Measurements from ENCODE around the gene GP1BA. TPM values are rescaled to one million over a fixed set of nuclear protein-coding genes. Genes with fewer than 3 reads are reported as not detected.

The GP1BA gene
- total and polyA plus RNA-seq, 2 of the 8 experiments (the other 6 are each of a cell fraction or from before 2014, with no cell fraction given), result not detected

DNA sequence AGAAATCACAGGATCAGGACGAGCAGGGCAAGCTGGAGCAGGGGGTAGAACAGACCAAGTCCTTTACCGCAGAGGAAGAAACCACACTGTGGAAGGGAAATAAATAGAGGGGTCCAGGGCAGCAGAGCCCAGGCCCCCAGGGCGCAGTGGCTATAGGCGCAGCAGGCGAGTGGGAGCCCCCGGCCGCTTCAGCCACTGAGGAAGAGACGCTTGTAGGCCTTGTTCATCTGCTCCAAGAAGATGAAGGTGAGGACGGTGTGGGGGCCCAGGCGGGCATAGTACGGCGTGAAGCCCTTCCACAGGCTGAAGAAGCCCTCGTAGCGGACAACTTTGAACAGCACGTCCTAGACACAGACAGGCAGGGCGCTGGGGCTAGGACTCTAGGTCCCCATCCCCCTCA, 5.5 kb downstream of the GP1BA start:
- no peak for FAIRE-seq
- Histone ChIP-seq H3K36me3 (ENCODE audit: control insufficient read depth in 2 of 4, insufficient read depth in 4 of 4, low read length in 3 of 4) (peaks cover 13 to 17% (median 15%) of the 10 kb centered on the region in 4 experiments), H2BK120ac (replicated peaks; ENCODE audit: low read depth, low read length) (no peak overlapping the region), H3K4me3 (ENCODE audit: extremely low read depth in 1 of 4, insufficient read depth in 2 of 4, low read depth in 3 of 4, low read length in 4 of 4) (no peak overlapping the region), H2AK5ac (ENCODE audit: low read depth, low read length) (no peak overlapping the region), H2BK15ac (ENCODE audit: low read length) (no peak overlapping the region), H4K8ac (ENCODE audit: extremely low read depth, insufficient read depth, low read length) (no peak overlapping the region; the same call in 1 of the 2 replicates), H3K56ac (replicated peaks; ENCODE audit: insufficient read length, low read depth, low read length) (no peak overlapping the region), H2BK20ac (ENCODE audit: low read length) (no peak overlapping the region), H3K4me1 (replicated peaks in 1 of 4; ENCODE audit: control insufficient read depth in 3 of 4, insufficient read depth in 4 of 4, low read length in 3 of 4) (peaks cover 0 to 11% (median 7%) of the 10 kb centered on the region in 4 experiments; a peak in 6 of 7 replicates), H3K27ac (ENCODE audit: low read depth, low read length) (no peak overlapping the region), H3K18ac (ENCODE audit: extremely low read depth, low read length) (no peak overlapping the region), H3K4ac (replicated peaks; ENCODE audit: insufficient read length, low read depth, low read length) (no peak overlapping the region), H2BK12ac (ENCODE audit: low read depth, low read length) (no peak overlapping the region), H4K91ac (replicated peaks; ENCODE audit: insufficient read length, low read length) (no peak overlapping the region), H4K5ac (ENCODE audit: insufficient read length, low read depth, low read length) (no peak overlapping the region), H2AFZ (ENCODE audit: low read length) (no peak overlapping the region), H3K23me2 (ENCODE audit: low read depth, low read length) (peaks cover 15% of the 10 kb centered on the region; the same call in 1 of the 2 replicates), H2BK5ac (ENCODE audit: low read depth, low read length) (no peak overlapping the region), H3K27me3 (replicated peaks in 1 of 4; ENCODE audit: control insufficient read depth in 3 of 4, extremely low read depth in 1 of 4, insufficient read depth in 3 of 4, low read length in 3 of 4) (no peaks in the 10 kb centered on the region), H3K9ac (replicated peaks in 1 of 4; ENCODE audit: extremely low read depth in 1 of 4, low read depth in 3 of 4, low read length in 3 of 4) (no peak overlapping the region), H3K23ac (ENCODE audit: insufficient read length) (no peak overlapping the region), H3K79me2 (ENCODE audit: control insufficient read depth in 1 of 2, insufficient read depth in 2 of 2, low read length in 2 of 2) (peaks cover 0 to 27% of the 10 kb centered on the region in 2 experiments; a peak in 3 of 4 replicates), H3K9me3 (ENCODE audit: insufficient read depth in 2 of 2, low read depth in 1 of 2, low read length in 1 of 2) (no peaks in the 10 kb centered on the region), H3K14ac (ENCODE audit: insufficient read length) (no peak overlapping the region), H3K79me1 (ENCODE audit: low read depth, low read length) (peaks cover 9% of the 10 kb centered on the region), H4K20me1 (replicated peaks in 1 of 2; ENCODE audit: control insufficient read depth in 1 of 2, insufficient read depth in 2 of 2, low read length in 2 of 2) (peaks cover 0 to 4% of the 10 kb centered on the region in 2 experiments), H3K4me2 (ENCODE audit: insufficient read depth in 1 of 2, low read depth in 2 of 2, low read length in 2 of 2) (no peak overlapping the region)
- CTCF ChIA-PET (ENCODE audit: partially characterized antibody), result interaction anchor here (0.8 to 5.9 kb wide), 3 partner anchors 28 to 60 kb away, joined by 3 to 26 read pairs (median 8); partner anchors contain the start of genes CHRNE and KIF1C
- POLR2A ChIA-PET (ENCODE audit: partially characterized antibody), result interaction anchor here (1.5 to 27.4 kb wide), 7 partner anchors 9 to 37 kb away, joined by 4 to 987 read pairs (median 38); partner anchors contain the start of genes C17orf107, CHRNE, ENO3 and GP1BA
- no peak for DNase-seq (ENCODE audit: low read depth in 1 of 2, low spot score in 2 of 2)
- WGBS, 2 experiments (ENCODE audit: extremely low coverage in 1 of 2, insufficient coverage in 1 of 2, insufficient read length in 1 of 2, insufficient replicate concordance in 2 of 2, low coverage in 1 of 2, low lambda C conversion rate in 2 of 2, missing lambda C conversion rate in 1 of 2), result 92% methylated on average over 16 of the region's 16 CpGs; no CpG with 5 or more reads in 1 of the 2 experiments
- no peak for TF ChIP-seq TAF7 (optimal IDR thresholded peaks at IDR 0.05; ENCODE audit: borderline replicate concordance, low read depth, low read length)
- TF ChIP-seq BCL11A (IDR thresholded peaks at IDR 0.05; ENCODE audit: low read depth in 2 of 2, low read length in 2 of 2), result no peak
- no peak for TF ChIP-seq GABPA (IDR thresholded peaks at IDR 0.05; ENCODE audit: borderline replicate concordance, insufficient read depth, low read length)
- no peak for TF ChIP-seq ASH2L (IDR thresholded peaks at IDR 0.05; ENCODE audit: low read length)
